ENCODE data around the gene GFRA1.

DNA sequence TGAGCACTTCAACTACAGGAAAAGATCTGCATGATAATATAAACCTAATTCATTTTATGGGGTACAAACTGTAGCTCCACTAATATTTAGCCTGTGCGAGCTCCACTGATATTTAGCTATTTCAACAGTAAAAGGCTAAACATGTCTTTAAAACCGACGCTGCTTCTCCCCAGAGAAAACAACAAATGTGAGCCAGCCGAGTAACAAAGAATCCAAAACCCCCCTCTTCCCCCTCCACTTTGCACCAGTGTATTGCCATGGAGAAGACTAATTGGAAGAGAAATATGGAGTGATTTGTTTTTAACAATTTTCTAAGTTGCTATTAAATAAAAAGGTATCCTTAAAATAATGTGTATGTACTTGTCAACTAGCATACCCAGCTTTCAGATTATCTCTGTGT is 136.7 kb downstream of the GFRA1 start:
- TF ChIP-seq CTCF (IDR thresholded peaks at IDR 0.05) (no peak), POLR2AphosphoS5 (IDR thresholded peaks at IDR 0.05) (no peak), POLR2A (IDR thresholded peaks at IDR 0.05) (no peak), EP300 (IDR thresholded peaks at IDR 0.05) (no peak)
